ENCODE measurements around the gene RAC3. TPM values are rescaled to one million over a fixed set of nuclear protein-coding genes. Genes with fewer than 3 reads are reported as not detected.

Gene RAC3
- total RNA-seq, 1 experiment from 2014 or later, result 9.3 TPM

DNA sequence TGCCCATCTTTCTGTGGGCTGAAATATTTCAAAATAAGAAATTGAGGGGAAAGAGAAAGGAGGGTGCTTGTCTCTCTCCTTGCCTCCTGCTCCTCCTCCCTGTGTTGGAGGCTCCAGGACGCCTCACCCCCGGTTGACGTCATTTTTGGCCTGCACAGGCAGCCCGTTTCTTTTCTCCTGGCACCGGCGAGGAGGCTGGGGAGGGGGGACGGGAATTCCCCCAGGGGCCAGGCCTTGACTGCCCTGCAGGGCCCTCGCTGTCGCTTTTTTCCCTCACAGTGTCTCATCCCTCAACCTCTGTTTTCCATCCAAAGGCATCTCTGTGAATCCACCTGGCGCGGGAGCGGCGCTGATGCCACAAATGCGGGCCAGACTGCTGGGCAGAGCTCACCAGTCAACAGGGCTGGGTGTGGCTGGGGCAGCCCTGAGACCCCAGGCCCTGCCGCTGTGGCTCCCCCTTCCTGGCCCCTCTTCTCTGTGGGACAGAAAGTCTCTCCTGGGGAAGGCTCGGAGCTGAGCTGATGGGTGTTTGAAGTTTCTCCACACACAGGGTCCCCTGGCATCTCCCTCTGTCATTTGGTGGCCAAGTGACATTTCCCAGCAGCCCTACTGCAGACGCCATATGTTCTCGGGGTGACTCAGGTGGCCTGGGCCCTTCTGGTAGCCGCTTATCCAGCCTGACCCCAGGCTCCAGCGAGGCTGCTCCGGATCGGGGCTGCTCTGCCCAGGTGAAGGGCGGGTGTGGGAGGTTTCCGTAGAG, 24.8 kb upstream of the RAC3 start:
- no TSS peak for BruUV-seq (replicated peaks)
- no peaks in the 10 kb centered on the region for H3K9me3 Mint-ChIP-seq (ENCODE audit: low read depth, unreplicated experiment)
- DNase-seq, result no peak
- TF ChIP-seq, protein P1, sequence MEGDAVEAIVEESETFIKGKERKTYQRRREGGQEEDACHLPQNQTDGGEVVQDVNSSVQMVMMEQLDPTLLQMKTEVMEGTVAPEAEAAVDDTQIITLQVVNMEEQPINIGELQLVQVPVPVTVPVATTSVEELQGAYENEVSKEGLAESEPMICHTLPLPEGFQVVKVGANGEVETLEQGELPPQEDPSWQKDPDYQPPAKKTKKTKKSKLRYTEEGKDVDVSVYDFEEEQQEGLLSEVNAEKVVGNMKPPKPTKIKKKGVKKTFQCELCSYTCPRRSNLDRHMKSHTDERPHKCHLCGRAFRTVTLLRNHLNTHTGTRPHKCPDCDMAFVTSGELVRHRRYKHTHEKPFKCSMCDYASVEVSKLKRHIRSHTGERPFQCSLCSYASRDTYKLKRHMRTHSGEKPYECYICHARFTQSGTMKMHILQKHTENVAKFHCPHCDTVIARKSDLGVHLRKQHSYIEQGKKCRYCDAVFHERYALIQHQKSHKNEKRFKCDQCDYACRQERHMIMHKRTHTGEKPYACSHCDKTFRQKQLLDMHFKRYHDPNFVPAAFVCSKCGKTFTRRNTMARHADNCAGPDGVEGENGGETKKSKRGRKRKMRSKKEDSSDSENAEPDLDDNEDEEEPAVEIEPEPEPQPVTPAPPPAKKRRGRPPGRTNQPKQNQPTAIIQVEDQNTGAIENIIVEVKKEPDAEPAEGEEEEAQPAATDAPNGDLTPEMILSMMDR (IDR thresholded peaks at IDR 0.05; ENCODE audit: unreplicated experiment), result no peak
- peaks cover 17% of the 10 kb centered on the region for H3K36me3 Mint-ChIP-seq (ENCODE audit: insufficient read depth, unreplicated experiment)
- intact Hi-C loops (cut with micrococcal nuclease; ENCODE audit: unreplicated experiment), result no loop called here
- no peaks in the 10 kb centered on the region for H3K27me3 Mint-ChIP-seq (ENCODE audit: unreplicated experiment)
- H3K27ac Mint-ChIP-seq (ENCODE audit: unreplicated experiment), result no peak overlapping the region
- CTCF ChIA-PET, result no interaction called here
- no peaks in the 10 kb centered on the region for H3K4me1 Mint-ChIP-seq (ENCODE audit: low read depth, unreplicated experiment)
- H3K4me3 Mint-ChIP-seq (ENCODE audit: low read depth, unreplicated experiment), result no peak overlapping the region

DNA sequence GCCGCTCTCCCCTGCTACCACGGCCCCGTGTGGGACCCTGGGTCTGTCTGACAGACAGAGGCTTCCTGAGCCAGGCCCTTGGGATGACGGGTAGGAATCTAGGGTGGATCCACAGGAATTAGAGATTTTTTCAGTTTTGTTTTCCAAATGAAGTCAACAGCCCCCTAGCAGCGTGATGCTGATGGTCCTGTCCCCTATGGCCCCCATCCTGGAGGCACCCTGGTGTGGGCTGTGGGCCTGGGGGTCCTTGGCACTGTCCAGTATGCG, 24.3 kb upstream of the RAC3 start:
- no peak for DNase-seq
- H3K4me3 Mint-ChIP-seq (ENCODE audit: low read depth, unreplicated experiment), result no peak overlapping the region
- CTCF ChIA-PET, result no interaction called here
- TF ChIP-seq, protein P1 (IDR thresholded peaks at IDR 0.05; ENCODE audit: unreplicated experiment), result no peak
- no peak overlapping the region for H3K27ac Mint-ChIP-seq (ENCODE audit: unreplicated experiment)
- no peaks in the 10 kb centered on the region for H3K4me1 Mint-ChIP-seq (ENCODE audit: low read depth, unreplicated experiment)
- H3K9me3 Mint-ChIP-seq (ENCODE audit: low read depth, unreplicated experiment), result no peaks in the 10 kb centered on the region
- H3K27me3 Mint-ChIP-seq (ENCODE audit: unreplicated experiment), result no peaks in the 10 kb centered on the region
- peaks cover 17% of the 10 kb centered on the region for H3K36me3 Mint-ChIP-seq (ENCODE audit: insufficient read depth, unreplicated experiment)
- intact Hi-C loops (cut with micrococcal nuclease; ENCODE audit: unreplicated experiment), result no loop called here
- BruUV-seq (replicated peaks), result no TSS peak

DNA sequence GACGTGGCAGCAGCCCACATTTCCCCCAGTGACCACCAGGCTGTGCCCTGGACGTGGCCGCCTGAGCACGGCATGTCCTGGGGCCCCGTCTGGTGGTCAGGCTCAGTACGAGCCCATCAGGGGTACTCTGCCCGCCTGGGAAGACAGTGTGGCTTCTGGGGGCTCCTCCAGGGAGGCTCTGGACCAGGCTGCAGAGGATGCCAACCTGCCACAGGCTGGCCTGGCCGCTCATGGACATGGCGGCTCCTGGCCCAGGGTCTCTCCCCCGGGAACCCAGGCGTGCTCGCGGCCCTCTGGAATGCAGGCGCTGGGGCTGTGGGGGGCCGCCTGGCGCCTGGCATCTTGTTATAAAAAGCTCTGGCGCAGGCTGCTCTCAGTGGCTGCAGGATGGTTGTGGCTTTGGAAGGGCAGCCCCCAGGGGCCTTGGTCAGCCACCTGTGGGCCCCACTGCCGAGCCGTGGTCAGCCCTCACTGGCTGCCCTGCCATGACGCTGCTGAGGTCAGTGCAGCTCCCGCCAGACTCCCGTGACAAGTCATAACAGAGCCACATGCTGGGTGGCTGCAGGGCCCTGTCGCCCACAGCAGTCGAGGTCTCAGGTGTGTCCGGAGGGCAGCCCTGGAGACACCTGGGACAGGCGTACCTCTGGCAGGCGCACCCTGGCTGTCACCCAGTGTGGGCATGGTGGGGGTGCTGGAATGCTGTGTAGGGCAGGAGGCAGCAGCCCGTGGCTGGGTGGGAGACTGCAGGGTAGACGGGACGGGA, 23.8 kb upstream of the RAC3 start:
- intact Hi-C loops (cut with micrococcal nuclease; ENCODE audit: unreplicated experiment), result no loop called here
- CTCF ChIA-PET, result no interaction called here
- no peak overlapping the region for H3K4me3 Mint-ChIP-seq (ENCODE audit: low read depth, unreplicated experiment)
- no TSS peak for BruUV-seq (replicated peaks)
- DNase-seq, result no peak
- H3K36me3 Mint-ChIP-seq (ENCODE audit: insufficient read depth, unreplicated experiment), result peaks cover 17% of the 10 kb centered on the region
- no peak overlapping the region for H3K27ac Mint-ChIP-seq (ENCODE audit: unreplicated experiment)
- TF ChIP-seq, protein P1 (IDR thresholded peaks at IDR 0.05; ENCODE audit: unreplicated experiment), result no peak
- H3K4me1 Mint-ChIP-seq (ENCODE audit: low read depth, unreplicated experiment), result no peaks in the 10 kb centered on the region
- H3K9me3 Mint-ChIP-seq (ENCODE audit: low read depth, unreplicated experiment), result no peaks in the 10 kb centered on the region
- H3K27me3 Mint-ChIP-seq (ENCODE audit: unreplicated experiment), result no peaks in the 10 kb centered on the region

DNA sequence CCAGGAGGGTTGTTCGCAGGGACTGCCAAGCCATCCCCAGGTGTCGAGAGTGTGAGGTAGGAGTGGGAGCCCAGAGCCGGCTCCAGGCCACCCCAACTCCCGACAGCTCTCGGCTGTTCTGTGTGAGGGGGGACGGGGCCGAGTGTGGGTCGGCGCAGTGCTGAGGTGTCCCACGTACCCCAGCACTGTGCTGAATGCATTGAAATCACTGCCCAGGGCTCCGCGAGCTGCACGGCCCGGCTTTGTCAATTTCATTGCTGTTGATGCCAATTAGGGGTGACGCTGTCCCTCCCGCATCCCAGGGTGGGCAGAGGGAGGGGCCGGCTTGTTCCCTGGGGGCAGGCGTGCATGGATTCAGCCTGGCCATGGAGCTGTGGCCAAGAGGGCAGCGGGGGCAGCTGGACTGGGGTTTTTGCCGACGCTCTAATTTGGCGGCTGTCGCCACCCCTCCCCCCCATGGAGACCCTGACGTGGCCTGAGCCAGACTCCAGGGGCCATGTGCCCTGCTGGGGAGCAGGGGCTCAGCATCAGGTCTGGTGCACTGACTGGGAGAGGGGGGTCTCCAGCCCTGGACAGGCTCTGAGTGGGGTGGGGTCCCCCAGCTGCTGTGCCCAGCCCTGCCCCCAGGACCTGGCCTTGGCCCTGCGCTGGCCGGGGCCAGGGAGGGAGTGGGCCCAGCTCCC, 23.1 kb upstream of the RAC3 start:
- no TSS peak for BruUV-seq (replicated peaks)
- no peaks in the 10 kb centered on the region for H3K4me1 Mint-ChIP-seq (ENCODE audit: low read depth, unreplicated experiment)
- H3K4me3 Mint-ChIP-seq (ENCODE audit: low read depth, unreplicated experiment), result no peak overlapping the region
- TF ChIP-seq, protein P1 (IDR thresholded peaks at IDR 0.05; ENCODE audit: unreplicated experiment), result no peak
- no peak for DNase-seq
- intact Hi-C loops (cut with micrococcal nuclease; ENCODE audit: unreplicated experiment), result no loop called here
- no peaks in the 10 kb centered on the region for H3K27me3 Mint-ChIP-seq (ENCODE audit: unreplicated experiment)
- peaks cover 17% of the 10 kb centered on the region for H3K36me3 Mint-ChIP-seq (ENCODE audit: insufficient read depth, unreplicated experiment)
- CTCF ChIA-PET, result interaction anchor here (0.6 kb wide), 1 partner anchor 15 kb away, joined by 5 read pairs; the partner anchor contains the start of genes CENPX and LRRC45
- no peak overlapping the region for H3K27ac Mint-ChIP-seq (ENCODE audit: unreplicated experiment)
- no peaks in the 10 kb centered on the region for H3K9me3 Mint-ChIP-seq (ENCODE audit: low read depth, unreplicated experiment)

All from Calu3 (cell line).